Suppressor macrophage treated with lipopolysaccharide for 1 hour (primary cell): ENCODE data around the gene NR5A1.
A peak's percentile ranks its signal among the peaks of the same experiment; 100 is the strongest.

Source experiments
- DNase-seq, 3 donors: peaks; one replicate each; pipeline ENCODE4 v3.0.0-alpha.2; 2020 to 2022

NR5A1 gene

DNA sequence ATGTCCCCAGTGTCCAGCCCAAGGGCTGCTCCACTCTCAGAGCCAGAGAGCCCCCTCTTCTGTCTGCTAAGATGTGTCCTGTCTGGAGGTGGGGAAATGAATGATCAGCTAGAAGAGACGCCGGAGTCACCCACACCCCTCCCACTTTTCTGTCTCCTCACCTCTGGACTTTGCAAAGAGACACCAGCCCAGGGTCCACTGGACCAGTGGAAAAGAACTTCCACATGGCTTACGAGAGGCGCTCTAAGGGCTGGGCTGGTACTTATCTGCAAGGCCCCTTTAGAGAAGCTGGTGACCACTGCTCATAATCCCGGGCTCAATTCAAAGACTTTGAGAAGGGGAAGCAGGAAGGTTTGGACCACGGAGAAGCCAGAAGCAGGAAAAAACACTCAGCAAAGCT is 9.2 kb downstream of the NR5A1 start:
- no peak for DNase-seq

GRCh38 chr9:124497441-124497840 is 9.8 kb downstream of the NR5A1 start:
- DNase-seq = no peak

DNA sequence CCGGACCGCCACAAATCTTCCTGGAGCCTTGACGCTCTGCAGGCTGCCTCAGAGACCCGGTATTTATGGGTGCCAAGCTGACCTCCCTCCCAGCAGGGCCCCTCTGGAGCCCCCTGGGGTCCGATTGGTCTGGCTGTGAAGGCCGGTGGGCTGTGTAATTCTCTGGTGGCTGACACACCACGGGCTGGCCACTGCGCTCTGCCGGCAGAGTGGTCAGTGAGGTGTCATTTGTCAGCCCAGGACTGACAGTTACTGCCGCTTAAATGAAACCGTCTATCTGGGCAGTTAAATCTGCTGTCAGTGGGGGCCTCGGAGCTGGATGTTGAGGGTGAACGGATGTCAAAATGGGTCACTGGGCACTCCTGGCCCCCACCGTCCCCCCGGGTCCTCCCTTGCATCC is 10.7 kb downstream of the NR5A1 start:
- no peak for DNase-seq

GRCh38 chr9:124496075-124496449 is 11.1 kb downstream of the NR5A1 start:
- no peak for DNase-seq

DNA sequence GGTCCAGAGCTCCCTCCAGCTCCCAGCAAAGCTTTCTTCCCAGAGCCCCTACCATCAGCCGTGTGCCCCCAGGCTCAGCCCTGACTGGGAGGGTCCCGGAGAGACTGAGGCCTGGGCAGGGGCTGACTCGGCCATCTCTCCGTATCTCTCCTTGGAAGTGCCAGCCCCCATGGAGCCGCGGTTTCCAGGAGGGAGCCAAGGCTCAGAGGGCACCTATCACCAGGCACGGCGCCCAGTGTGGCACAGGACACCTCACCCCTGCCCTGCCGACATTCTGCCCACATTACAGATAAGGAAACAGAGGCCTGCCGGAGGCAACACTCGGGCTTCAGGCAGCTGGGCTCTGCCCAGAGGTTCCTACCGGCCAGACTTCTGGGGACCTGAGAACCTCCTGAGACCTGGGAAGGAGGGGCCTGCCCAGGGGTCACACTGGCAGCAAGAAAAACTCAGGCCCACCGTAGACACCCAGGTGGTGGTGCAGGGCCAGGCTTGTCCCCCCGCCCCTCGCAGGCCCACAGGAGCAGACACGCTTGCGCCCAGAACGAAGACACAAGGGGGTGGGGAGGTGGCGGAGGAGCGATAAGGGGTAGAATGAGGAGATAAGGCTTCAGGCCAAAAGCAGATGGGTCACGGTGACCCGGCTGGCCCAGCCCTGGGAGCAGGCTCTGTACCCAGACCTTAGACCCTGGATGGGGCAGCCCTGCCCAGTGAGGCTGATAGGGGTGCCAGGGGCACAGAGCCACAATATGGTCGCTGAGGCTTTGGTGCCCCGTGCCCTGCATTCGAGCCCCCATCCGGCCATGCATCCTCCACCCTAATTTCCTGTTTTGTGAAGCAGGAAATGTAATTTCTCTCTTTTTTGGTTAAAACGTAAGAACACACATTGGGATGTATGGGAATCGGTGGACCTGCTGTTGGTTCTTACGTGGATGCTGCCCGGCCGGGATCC is 11.8 kb downstream of the NR5A1 start:
- no peak for DNase-seq

DNA sequence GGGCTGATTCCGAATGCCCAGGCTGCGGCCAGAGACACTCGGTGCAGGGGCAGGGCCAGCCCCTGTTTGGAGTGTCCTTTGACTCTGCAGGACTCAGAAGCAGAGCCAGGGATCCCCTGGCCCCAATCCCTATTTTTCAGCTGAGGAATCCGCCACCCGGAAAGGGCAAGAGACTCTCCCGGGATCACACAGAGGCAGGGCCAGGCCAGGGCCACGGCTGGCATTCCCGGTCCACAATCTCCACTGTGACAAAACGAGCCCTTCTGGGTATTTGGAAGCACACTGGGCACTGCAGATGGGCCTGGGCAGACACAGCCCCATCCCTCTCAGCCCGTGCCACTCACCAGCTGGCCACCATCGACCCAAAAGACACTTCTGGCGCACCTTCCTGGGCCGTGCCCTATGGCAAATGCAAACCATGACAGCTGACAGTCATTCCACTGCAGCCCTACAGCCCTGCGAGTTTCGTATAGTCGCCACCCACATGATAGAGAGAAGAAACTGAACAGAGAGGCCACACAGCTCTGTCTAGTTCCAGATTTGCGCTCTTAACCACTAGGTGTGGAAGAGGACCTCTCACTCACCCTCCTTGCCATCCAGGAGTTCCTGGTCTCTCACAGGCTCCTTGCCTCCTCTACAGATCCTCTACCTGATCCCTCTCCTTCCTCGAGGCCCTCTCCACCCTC is 13.3 kb downstream of the NR5A1 start:
- DNase-seq = no peak

DNA sequence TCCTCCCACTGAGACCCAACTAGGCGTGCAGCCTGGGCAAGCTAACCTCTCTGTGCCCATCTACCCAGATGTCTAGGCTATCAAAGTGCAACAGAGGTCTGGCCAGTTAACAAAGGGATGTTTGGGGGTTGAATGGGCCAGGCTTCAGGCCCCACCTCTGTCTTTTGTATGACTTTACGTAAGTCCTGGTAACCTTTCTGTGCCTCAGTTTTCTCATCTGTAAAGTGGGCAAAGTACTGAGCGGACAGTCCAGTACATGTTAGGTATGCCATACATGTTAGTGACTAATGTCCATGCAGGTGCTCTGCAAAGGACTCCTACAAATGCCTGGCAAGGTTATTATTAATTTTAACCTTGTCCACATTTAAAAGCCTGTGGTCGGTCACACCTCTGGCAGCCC is 14.0 kb downstream of the NR5A1 start:
- DNase-seq = no peak

- DNase-seq = no peak
These were observed 14.4 kb downstream of the NR5A1 start for GRCh38 chr9:124492818-124493217.

- no peak for DNase-seq
These were observed 15.9 kb downstream of the NR5A1 start for GRCh38 chr9:124491049-124491975.

- DNase-seq = no peak
These were observed 17.2 kb downstream of the NR5A1 start for GRCh38 chr9:124490004-124490403.

DNA sequence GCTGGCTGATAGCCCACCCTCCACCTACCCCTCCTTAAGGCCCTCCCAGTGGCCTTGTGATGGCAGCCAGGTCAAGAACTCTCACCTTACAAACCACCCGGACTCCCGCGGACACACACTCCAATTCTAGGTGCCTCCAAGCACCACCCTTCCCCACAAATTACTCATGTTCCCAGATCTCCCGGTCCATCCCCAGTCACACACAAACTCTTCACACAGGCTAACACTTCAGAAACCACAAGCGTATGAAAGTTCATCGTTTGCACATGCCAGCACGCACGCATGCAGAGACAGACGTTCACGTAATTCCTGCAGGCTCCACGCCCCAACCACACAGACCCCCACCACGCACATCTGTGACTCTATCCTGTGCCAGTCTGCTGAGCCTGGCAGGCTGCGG is 18.0 kb downstream of the NR5A1 start:
- no peak for DNase-seq

- peak; percentile 33 to 47 (median 35) for DNase-seq
These were observed 18.5 kb downstream of the NR5A1 start for GRCh38 chr9:124488641-124489210.

- DNase-seq = no peak
These were observed 19.7 kb downstream of the NR5A1 start for GRCh38 chr9:124487260-124488182.

- DNase-seq = no peak
These were observed 20.4 kb downstream of the NR5A1 start for GRCh38 chr9:124486778-124487259.

DNA sequence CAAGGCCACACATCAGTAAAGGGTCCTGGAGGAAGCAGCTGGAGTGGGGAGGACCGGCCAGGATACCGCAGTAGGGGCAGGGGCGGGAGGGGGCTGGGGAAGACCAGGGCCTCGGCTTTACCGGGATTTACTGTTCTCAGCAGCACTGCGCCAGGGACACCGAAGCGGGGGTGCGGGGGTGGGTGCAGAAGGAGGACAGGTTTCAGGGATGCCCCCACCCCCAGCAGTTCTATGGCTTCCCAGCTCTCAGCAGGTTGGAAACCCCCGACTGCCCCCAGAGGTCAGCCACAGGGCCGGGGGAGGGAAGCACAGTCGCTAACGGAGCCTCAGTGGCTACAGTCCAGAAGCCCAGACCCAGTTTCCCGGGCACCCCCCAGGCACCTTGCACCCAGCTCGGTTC is 21.3 kb downstream of the NR5A1 start:
- no peak for DNase-seq

DNA sequence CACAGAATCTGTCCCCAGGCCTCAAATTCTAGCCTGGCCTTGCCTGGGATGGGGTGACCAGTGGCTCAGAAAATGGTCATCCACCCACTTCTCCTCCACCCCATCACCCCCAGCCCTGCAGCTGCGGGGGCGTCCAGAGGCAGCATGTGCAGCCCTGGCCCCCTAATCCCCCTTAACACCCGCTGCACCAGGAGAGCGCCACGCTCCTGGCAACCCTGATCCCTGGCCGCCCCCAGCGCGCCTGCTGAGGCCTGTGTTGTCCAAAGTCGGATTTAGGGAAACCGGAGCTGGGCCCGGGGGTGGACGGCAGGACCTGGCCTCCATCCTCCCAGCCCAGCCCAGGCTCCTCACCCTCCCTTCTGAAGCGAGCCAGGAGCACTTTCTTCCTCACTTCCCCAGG is 22.0 kb downstream of the NR5A1 start:
- no peak for DNase-seq

DNA sequence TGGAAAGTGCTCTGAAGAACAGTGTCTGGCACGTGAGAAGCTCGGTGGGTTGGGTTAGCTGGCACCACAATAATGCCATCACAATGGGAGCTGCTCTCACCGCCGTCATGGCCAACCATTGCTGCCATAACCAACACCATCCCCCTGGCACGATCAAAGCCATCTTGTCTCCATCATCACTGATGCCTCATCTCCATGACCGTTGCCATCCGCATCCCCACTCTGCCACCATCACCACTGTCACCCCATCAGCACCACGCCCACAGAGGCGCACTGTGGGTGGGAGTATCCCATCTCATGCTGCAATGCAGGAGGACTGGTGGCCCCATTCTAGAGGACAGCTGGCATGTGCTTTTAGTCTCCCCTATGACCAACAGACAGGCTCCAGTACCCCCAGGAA is 23.7 kb downstream of the NR5A1 start:
- no peak for DNase-seq

GRCh38 chr9:124482431-124483031 is 24.7 kb downstream of the NR5A1 start:
- no peak for DNase-seq

- DNase-seq = no peak
These were observed 26.1 kb downstream of the NR5A1 start for GRCh38 chr9:124481115-124481514.

- DNase-seq = peak in 2 of 3 donors; percentile 32 to 54
These were observed 26.6 kb downstream of the NR5A1 start for GRCh38 chr9:124480621-124480981.
